HG03025 (cell line): ENCODE data around the gene SHC3.

Experiments used
- ATAC-seq: cut with Tn5 transposase; IDR thresholded peaks from one replicate; pipeline ENCODE4 v1.9.1; 2021; ENCODE audit warnings: mild to moderate bottlenecking, moderate library complexity; ENCODE audit not compliant: unreplicated experiment, low FRiP score

Gene SHC3

DNA sequence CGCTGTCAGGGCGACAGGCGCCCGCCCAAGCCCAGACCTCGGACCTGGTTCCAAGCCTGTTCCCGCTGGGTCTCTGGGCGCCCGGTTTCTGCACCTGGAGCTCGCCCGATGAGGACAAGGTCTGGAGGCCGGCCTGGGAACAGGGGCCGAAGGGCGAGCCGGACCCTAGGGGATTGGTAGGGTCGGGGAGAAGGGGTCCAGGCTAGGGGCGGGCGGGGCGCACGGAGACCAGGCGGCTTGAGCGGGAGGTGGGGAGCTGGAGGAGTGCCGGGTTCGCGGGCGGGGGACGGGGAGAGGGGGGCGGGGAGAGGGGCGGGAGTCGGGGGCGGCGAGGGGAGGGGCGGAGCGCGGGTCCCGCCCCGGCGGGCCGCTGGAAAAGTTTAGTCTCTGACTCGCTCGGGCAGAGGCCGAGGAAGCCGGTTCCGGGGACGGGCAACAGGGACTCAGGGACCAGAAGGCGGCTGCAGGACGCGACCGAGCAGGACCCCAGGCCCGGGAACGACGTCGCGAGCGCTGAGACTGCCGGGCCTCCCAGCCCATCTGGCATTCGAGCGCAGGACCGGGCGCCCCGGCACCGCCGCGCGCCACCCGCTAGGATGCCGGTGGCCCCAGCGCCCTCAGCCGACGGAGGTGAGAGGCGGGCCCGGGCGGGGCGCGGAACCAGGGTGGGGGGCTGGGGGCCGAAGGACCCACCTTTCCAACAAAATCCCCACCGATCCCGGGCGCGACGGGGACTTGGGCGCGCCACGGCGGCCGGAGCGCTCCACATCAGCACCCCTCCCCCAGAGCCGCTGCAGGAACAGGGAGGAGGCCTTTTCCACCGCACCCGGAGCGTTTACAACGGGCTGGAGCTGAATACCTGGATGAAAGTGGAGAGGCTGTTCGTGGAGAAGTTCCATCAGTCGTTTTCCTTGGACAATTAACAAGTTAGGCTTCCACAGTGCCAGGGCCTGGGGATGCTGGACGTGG is 187.3 kb downstream of the SHC3 start, which contains the start of gene S1PR3:
Gene S1PR3, plus strand, starts transcription at position 403 of the 969 bp plus-strand sequence. CDS start 9,733 bp downstream, outside the sequence.
- ATAC-seq, result no peak

DNA sequence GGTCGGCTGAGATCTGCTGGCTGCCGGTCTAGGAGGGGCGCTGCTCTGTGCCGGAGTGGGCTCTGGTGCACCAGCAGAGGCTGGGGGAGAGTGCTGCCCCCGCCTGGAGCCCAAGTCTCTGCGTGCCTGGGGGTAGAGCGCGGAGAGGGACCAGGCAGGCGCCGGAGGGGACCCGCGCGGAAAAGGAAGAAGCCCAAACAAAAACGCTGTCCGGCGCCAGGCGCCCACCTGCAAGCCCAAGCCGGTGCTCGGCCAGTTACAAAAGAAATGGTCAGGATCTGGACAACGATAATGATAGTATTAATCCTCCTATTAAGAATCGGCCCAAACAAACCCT is 187.9 kb downstream of the SHC3 start:
- ATAC-seq, result no peak

DNA sequence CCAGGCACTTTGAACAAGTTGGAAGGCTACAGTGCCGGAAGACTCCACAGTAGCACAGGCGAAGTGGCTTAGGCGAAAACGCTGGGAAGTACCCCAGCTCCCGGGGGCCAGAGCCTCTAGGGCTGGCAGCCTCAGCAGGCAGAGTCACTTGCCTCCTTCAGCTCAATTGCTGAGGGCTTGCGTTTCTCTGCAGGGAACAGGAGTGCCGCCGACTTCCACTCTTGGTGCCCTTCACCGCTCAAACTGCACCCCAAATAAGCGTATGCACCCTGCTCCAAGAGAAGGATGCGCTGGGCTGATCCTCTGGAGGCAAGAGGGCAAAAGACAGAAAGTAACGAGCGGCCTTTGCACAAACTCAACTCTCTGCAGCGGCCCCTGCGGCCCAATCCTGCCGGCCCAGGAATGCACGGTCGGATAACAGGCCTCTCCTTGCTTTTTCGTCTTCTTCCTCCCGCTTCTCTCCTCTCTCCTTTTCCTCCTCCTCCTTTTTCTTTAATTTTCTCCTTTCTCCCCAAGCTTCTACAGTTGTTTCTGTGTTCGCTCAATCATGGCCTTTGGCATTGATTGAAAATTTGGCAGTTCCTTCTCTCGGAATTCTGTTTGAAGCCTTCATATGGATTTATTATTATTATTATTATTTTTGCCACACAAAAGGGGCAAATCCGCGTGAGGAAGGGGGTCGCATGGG is 188.4 kb downstream of the SHC3 start:
- no peak for ATAC-seq

DNA sequence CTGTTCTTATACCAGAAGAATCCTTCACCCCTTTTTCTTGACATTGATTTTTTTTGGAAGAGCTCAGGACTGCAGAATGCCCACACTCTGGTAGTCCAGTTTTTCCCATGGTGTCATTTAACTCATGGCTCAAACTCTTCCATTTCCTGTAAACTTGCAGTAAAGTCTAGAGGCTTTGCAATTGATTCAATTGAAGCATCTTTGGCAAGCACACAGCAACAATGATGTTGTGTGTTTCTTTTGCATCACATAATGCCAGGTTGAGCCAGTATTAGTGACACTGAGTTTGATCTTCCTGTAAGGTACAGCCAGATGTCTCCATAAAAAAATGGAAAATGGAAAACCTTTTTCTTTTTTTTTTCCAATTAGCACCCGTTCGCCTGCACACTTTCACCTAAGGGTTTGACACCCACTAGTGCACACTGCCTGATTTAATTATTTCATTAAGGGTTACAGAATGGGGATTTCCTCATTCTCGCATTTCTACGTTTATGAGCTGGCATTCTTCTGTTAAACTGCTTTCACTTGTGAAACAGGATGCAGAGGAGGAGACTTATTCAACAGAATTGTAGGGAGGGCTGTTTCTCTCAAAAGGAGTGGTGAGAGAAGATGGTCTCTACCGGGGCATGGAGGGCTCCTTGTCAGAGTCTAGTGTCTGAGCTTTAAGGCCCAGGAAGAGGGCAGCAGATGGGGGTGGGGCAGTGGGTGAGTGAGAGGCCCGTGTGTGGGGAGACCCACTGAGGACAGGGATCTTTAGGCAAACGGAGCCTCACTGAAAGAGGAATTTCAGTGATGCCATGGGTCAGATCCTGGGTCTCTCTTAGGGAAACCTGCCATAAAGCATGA is 189.6 kb downstream of the SHC3 start:
- ATAC-seq, result no peak

DNA sequence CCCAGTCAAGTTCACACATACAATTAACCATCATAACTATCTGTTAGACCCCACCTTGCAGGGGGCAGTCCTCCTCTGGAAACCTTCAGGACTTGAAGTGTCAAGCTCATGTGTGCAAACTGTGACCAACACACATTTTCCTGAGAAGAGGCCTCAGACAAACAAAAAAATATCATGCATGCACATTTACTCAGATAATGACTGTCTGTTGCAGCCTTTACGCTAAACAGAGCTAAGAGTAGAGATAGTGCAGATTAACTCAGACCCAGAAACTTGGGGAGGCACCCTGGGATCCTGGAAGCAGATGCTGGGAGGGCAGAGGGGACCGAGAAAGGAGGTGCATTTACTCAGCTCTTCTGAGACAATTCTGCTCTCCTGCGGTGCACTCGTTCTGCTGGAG is 191.0 kb downstream of the SHC3 start:
- no peak for ATAC-seq

DNA sequence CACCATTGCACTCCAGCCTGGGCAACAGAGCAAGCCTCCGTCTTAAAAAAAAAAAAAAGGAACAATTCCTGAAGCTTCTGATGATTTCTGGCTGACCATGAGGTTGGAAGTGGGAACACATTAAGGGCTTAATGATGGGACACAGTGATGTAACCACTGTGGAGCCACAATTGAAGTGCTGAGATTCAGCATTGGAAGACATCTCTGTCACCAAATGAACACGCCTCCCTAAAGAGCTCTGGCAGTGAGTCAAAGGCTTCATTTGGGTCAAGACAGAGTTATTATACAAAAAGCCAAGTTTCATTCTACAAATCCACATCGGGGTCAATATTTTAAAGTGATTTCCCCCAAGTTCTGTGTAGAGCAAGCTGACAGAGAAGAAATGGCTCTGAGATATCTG is 191.8 kb downstream of the SHC3 start:
- no peak for ATAC-seq

DNA sequence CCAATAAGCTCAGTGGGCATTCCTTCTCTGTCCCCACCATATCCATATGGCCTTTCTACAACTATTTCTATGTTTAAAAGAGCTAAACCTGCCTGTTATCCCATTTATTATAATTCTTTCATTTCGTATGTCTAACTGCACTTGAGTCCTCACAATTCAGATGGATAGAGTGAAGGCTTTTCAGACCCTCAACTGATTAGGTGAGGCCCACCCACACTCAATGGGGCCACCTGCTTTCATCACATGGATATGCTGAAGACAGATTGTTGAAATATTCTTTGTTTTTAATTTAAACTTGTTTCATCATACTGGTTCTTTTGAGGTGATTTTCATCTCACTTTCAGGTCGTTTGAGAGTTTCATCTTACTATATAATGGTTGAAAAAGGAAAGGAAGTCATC is 193.0 kb downstream of the SHC3 start:
- no peak for ATAC-seq

DNA sequence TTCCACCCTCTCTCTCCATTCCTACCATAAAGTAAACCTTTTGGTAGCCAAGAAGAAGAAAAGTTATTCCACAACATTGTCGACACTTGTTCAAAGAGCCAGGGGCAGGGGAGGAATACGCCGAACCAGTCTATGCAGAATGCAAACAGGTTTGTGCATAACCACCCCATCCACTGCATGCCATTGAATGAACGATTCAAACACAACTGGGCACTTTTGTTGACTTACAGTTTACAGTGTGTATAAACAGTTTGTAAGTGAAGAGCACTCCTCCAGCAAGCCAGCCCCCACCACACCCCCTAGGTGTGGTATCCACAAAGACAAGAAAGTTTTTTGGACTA is 194.1 kb downstream of the SHC3 start:
- ATAC-seq, result no peak

DNA sequence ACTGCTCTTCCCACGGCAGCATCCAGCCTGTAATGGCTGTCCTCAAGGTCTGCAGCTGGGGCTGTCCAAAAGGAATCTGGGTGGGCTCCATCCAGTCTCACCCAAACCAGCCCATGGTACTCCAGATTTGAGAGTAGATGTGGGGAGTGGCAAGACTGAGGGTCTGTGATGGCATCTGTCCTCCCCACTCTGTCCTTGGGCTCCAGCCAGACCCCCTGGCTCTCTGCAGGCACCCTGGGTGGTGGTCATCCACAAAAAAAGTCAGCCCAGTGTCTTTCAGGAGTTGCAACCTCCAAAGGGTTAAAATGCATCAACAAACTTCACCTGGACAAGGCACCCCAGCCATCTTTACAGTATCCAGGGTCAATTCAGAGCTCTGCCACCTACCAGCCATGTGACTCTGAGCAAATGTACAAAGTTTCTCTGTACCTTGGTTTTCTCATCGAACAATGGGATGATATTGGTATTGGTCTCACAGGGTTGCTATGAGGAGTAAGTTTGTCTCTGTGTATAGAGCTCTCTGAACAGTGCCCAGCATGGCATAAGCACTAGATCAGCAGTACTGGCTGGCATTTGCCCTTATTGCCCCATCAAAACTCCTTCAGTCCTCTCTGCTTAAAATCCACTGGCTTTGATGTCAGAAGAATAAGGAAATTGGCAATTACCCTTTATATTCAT is 194.6 kb downstream of the SHC3 start:
- ATAC-seq, result no peak

DNA sequence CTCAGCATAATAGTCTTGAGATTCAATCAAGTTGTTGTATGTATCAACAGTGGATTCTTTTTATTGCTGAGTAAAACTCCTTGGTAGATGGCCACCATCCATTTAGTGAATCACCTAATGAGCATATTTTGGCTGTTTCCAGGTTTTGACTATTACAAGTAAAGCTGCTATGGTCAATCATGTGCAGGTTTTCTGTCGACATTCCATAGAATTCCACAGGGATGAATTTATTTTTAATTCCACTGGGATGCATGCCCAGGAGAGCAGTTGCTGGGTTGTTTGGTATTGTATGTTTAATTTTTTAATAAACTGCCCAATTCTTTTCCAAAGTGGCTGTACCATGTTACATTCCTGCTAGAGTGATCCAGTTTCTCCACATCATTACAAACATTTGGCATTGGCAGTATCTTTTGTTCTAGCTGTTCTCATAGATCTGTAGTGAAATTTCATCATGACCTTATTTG is 197.8 kb downstream of the SHC3 start:
- no peak for ATAC-seq

DNA sequence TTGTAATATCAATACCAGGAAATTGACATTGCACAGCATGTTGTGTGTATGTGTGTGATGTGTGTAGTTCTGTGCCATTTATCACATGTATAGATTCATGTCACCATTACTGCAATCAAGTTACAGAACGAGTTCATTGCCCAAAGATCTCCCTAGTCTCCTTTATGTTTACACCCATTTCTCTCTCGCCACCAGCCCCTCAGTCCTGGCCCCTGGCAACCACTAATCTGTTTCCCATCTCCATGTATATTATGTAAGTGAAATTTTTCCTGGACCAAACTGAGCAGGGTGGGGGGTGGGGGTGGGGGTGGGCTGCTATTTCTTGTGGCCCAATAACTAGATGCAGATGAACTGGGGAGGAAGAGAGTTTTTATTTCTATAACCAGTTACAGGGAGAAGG is 198.8 kb downstream of the SHC3 start:
- no peak for ATAC-seq

DNA sequence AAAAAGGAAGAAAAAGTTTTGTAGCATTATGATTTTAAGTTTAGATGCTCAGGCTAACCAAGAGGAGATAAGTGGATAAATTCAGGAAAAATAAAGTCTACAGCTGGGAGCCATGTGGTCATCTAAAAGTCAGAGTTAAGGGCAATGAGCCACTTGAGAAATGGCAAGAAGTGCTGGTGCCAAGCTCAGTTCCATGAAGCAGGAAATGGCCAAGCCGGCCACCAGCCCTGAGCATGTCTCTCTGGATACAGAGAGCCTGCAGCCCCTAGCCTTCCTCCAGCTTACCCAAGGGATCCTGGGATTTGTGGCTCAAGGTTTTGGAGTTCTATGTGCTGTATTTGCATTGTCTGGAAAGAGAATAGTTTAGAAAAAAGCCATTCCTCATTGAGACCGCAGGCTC is 199.6 kb downstream of the SHC3 start:
- no peak for ATAC-seq

DNA sequence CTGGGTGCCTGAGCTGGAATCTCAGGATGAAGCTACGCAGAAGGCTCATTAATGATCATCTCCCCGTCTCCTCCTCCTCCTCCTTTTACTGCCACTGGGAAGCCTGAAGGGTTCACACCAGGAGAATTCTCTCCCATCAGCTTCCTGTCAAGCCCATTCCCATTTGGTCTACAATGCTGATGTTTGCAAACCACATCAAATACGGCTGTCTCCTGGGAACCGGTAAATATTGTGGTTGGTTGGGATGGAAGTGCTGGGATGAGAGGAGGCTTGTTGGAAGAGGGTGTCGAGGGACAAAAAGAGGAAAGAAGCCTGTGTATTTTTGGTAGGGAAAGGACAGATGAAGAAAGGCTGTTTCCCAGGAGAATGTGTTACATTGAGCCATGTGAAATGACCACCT is 200.6 kb downstream of the SHC3 start:
- ATAC-seq, result no peak

DNA sequence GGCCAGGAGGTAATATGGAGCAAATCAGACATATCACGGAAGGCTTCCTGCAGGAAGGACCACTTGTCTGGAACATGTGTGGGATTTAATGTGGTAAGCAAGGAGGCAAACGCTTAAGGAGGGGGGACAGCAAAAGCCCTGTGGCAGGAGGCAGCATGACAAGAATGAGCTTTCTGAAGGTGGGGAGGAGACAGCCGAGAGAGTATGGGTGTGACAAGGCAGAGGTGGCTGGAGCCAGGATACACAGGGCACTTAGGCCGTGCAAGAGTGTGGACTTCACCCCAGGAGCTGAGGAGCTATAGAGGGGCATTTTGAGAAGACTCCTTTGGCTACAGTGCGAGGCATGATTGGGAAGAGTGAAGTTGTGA is 201.7 kb downstream of the SHC3 start:
- ATAC-seq, result no peak

DNA sequence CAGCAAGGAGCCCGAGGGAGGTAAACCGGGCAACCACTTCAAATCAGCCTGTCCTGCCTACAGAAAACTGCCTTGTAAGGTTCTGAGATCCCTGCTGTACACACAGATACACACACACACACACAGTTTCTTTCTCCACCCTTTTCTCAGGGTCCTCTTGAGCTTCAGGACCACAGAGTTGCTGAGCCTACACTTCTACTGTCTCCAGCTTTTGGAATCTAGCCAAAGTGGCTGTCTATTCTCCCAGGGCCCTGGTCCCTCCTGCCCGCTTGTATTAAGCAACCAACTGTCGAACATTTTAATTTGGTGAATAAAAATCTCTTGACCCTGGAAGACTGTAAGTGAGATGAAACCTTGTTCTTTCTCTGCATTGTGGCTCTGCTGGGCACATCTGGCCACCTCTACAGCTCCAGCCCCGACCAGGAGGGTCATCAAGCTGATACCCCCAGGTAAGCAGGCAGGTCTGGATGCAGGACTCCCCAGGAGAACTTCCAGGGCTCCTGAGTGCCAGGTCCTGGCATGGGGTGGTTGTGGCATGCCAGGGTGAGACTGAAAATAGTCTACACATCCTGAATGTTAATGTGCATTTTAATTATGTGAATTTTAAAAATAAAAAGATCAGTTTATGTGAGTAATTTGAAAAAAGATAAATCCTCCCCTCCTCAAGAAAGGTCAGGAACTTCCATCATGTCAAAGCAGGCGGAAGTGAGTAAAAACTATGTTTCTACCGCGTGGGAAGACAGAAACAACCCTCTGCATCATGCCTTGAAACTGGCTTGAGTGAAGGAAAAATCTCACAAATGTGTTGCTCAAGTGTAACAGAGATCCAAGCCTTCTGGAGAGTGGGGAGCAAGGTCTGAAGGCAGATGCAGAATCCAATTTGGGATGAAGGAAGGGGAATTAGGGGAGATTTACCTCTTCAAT is 202.4 kb downstream of the SHC3 start:
- ATAC-seq, result no peak

DNA sequence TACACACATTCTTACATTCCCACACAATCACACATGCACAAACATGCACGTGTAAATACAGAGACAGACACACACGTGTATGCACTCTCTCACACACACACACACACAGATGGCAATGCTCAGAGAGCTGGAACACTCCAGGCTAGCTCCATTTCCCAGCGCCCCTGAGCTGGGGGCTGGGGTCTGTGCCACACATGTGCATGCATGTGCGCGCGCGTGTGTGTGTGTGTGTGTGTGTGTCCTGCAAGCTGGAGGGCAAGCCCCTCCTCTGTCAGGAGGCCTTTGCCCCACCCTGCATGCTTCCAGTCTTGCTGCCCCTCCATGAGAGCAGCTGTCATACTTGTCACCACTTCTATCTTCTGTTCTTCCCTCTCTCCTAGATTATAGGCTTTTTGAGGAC is 204.0 kb downstream of the SHC3 start:
- no peak for ATAC-seq

DNA sequence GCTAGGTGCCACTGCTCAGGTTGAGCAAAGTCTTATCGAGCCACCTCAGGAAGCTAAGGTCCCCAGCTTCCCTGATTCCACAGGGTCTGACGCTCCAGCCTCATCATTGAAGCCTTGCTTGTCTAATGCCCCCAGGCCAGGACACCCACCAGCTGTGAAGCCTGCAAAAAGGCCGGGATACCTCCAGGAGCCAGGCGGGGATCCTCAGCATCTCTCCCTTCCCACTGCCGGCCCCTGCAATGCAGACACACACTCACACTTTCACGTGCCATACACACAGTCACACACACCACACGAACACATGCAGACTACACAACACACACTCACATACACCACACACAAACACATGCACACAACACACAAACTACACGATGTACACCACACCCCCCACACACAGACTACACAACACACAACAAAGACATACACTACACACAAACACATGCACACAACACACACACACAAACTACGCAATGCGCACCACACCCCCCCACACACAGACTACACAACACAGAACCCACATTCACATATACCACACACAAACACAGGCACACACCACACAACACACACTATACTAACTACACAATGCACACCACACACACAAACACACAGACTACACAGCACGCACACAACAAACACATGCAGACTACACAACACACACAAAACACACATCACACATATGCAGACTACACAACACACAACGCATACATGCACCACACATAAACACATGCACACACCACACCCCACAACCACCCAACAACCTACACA is 205.2 kb downstream of the SHC3 start:
- ATAC-seq, result no peak

DNA sequence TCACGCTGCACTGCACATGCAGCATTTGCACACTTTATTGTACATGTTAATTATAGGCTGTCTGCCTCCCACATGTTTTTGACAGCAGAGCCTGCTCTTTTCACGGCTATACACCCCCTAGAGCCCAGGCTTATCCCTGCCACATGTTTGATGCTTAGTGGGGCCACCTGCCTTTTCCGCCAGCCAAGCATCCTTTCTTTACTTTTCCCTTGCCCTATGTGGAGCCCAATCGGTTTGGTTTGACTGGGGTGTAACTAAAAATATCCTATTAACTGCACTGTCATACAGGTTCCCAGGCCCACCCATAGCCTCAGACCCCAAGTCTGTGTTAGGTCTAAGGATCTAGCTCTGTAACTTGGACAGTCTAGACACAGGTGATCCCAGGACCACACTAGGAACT is 206.2 kb downstream of the SHC3 start:
- ATAC-seq, result no peak
